H1 (cell line): Measurements from ENCODE around the gene RNF123. TPM values are rescaled to one million over a fixed set of nuclear protein-coding genes. Genes with fewer than 3 reads are reported as not detected.

Experiments used
- CEBPB ChIP-seq: IDR thresholded peaks from 2 replicates; pipeline ENCODE4 v1.6.1; 2012; ENCODE audit warnings: low read depth, low read length
- RBBP5 ChIP-seq: IDR thresholded peaks from 2 replicates; pipeline ENCODE4 v1.7.1; 2012; ENCODE audit warnings: low read depth, mild to moderate bottlenecking, inconsistent platforms, low read length, moderate library complexity, borderline replicate concordance
- polyA plus RNA-seq, 7 experiments: library from polyadenylated mRNA; depleted of rRNA in 3 of 7; stranded (reverse) in 5 of 7; unstranded in 2 of 7; fragments of >200 nt in 5 of 7; fragments of 200-250 nt in 2 of 7; gene quantifications; 1 replicate in 5 of 7; 2 replicates in 1 of 7; 4 replicates in 1 of 7; pipeline versions ENCODE4 v1.2.1 to v1.2.3, GENCODE V29; 2011 to 2013; ENCODE audit warnings: missing spikeins in 2 of 7, mixed read lengths in 2 of 7
- total RNA-seq: library from RNA; stranded (reverse); fragmentation: NEBNext Ultra II Directional; extraction: Animal tissue kit (Norgen Biotek cat#: 25700); gene quantifications from 2 replicates; pipeline ENCODE4 v1.2.1, GENCODE V29; 2021

RNF123 gene
- total and polyA plus RNA-seq, 2 of the 8 experiments (the other 6 are each of a cell fraction or from before 2014, with no cell fraction given): 30.5 to 57.7 TPM

DNA sequence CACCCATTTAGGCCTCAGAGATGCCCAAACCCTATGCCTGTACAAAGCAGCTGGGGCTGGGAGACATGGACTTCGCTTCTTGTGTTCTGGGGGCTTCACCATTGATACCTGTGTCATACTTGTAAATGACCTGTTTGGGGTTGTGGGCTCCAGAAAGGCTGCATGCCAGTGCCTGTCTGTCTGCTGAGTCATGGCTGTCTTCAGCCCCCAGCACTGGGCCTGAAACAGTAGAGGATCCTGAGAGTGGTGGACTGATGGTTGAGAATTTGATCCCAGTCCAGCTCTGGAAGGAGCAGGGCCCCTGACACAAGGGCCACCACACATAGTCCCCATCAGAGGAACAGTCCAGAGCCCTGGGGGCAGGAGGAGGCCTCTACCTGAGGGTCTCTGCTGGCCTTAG is 39.8 kb upstream of the RNF123 start (continued):
- TF ChIP-seq CEBPB: no peak
- no peak for TF ChIP-seq RBBP5
